ENCODE measurements around the gene TNN. TPM values are rescaled to one million over a fixed set of nuclear protein-coding genes. Genes with fewer than 3 reads are reported as not detected.

The TNN gene, protein sequence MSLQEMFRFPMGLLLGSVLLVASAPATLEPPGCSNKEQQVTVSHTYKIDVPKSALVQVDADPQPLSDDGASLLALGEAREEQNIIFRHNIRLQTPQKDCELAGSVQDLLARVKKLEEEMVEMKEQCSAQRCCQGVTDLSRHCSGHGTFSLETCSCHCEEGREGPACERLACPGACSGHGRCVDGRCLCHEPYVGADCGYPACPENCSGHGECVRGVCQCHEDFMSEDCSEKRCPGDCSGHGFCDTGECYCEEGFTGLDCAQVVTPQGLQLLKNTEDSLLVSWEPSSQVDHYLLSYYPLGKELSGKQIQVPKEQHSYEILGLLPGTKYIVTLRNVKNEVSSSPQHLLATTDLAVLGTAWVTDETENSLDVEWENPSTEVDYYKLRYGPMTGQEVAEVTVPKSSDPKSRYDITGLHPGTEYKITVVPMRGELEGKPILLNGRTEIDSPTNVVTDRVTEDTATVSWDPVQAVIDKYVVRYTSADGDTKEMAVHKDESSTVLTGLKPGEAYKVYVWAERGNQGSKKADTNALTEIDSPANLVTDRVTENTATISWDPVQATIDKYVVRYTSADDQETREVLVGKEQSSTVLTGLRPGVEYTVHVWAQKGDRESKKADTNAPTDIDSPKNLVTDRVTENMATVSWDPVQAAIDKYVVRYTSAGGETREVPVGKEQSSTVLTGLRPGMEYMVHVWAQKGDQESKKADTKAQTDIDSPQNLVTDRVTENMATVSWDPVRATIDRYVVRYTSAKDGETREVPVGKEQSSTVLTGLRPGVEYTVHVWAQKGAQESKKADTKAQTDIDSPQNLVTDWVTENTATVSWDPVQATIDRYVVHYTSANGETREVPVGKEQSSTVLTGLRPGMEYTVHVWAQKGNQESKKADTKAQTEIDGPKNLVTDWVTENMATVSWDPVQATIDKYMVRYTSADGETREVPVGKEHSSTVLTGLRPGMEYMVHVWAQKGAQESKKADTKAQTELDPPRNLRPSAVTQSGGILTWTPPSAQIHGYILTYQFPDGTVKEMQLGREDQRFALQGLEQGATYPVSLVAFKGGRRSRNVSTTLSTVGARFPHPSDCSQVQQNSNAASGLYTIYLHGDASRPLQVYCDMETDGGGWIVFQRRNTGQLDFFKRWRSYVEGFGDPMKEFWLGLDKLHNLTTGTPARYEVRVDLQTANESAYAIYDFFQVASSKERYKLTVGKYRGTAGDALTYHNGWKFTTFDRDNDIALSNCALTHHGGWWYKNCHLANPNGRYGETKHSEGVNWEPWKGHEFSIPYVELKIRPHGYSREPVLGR (N-terminal part only)
- total RNA-seq (2014; rRNA removed; shearing (Covaris generic)) (0.08 and 0.31 TPM in 2 replicates), polyA plus RNA-seq (2016; fragmentation: Nextera tagmentation; extraction: Ambion mirVana) (0.09 and 0.18 TPM in 2 replicates)
- long read RNA-seq, result 0 reads

DNA sequence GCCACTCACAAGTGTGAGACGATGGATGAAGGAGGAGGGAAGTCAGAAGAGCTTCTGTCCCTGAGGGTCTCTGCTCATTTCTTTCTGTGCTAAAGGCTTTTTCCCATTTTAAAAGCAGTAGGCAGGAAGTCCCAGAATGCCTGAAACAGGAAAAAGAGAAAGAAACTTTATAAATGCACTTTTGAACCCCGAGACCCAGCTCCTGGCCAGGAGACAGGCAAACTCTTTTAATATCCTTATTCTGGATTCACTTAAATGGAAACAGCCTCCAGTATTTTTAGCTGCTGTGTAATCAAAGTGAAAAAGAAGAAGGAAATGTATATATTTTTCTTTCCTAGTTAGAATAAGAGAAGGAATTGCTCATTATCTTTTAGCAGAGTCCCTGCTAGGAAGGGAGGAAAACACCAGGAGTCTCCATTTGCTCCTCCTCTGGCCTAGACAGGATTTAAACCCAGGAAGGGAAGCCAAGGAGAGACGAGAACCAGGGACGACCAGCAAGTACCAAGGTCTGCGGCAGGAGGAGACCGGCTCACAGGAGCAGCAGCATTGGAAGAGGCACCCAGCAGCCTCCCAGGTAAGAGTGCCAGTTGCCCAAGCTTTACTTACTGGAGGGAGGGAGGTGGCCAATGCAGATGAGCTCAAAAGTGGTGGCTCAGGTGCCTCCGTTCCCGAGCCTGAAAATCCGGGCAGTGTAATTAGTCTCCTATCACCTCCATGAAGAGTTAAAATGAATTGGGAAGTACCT is at the start of gene TNN:
TNN (plus strand) TSS at position 472 of the 745 bp plus-strand sequence. CDS start 9,586 bp downstream, outside the sequence.
- Mint-ChIP-seq H3K36me3 (ENCODE audit: low read depth) (no peaks in the 10 kb centered on the region), H3K4me1 (peaks cover 29% of the 10 kb centered on the region), H3K27me3 (ENCODE audit: insufficient read depth, low read depth, poor library complexity) (peaks cover 2% of the 10 kb centered on the region), H3K4me3 (no peak within 1 kb of the TSS), H3K9me3 (no peaks in the 10 kb centered on the region), H3K27ac (no peak within 1 kb of the TSS)
- Histone ChIP-seq H3K36me3 (ENCODE audit: insufficient read depth) (no peaks in the 10 kb centered on the region), H3K27ac (ENCODE audit: low read depth) (no peak within 1 kb of the TSS), H3F3A (replicated peaks; ENCODE audit: low read depth) (no peaks in the 10 kb centered on the region), H2AFZ (peak within 1 kb of the TSS; percentile 80), H3K4me1 (ENCODE audit: insufficient read depth) (peaks cover 10% of the 10 kb centered on the region), H3K4me2 (no peak within 1 kb of the TSS), H3K27me3 (ENCODE audit: insufficient read depth) (no peaks in the 10 kb centered on the region), H3K4me3 (no peak within 1 kb of the TSS), H3K9me2 (ENCODE audit: insufficient read depth) (no peaks in the 10 kb centered on the region), H3K79me2 (replicated peaks; ENCODE audit: insufficient read depth) (no peaks in the 10 kb centered on the region), H4K20me1 (replicated peaks; ENCODE audit: insufficient read depth) (no peaks in the 10 kb centered on the region)
- DNase-seq (ENCODE audit: low spot score) (peak; percentile 25), ATAC-seq (peak; percentile 67)
- TF ChIP-seq JUNB (IDR thresholded peaks at IDR 0.05; ENCODE audit: unreplicated experiment), result no peak
- TF ChIP-seq ZNF114 (CRISPR knock-in tag; IDR thresholded peaks at IDR 0.05), result no peak
- no peak for TF ChIP-seq STAT1 (IDR thresholded peaks at IDR 0.05; ENCODE audit: unreplicated experiment)
- TF ChIP-seq NANOG (IDR thresholded peaks at IDR 0.05; ENCODE audit: borderline replicate concordance), result no peak
- TF ChIP-seq EZH2phosphoT487 (IDR thresholded peaks at IDR 0.05; ENCODE audit: unreplicated experiment), result no peak
- no peak for TF ChIP-seq ZNF331 (CRISPR knock-in tag; IDR thresholded peaks at IDR 0.05; ENCODE audit: low read depth)
- TF ChIP-seq POLR2AphosphoS5 (IDR thresholded peaks at IDR 0.05; ENCODE audit: low read depth), result no peak
- TF ChIP-seq CREB1 (CRISPR knock-in tag; IDR thresholded peaks at IDR 0.05; ENCODE audit: low read depth), result no peak
- TF ChIP-seq, protein P1, sequence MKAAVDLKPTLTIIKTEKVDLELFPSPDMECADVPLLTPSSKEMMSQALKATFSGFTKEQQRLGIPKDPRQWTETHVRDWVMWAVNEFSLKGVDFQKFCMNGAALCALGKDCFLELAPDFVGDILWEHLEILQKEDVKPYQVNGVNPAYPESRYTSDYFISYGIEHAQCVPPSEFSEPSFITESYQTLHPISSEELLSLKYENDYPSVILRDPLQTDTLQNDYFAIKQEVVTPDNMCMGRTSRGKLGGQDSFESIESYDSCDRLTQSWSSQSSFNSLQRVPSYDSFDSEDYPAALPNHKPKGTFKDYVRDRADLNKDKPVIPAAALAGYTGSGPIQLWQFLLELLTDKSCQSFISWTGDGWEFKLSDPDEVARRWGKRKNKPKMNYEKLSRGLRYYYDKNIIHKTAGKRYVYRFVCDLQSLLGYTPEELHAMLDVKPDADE (IDR thresholded peaks at IDR 0.05), result no peak

DNA sequence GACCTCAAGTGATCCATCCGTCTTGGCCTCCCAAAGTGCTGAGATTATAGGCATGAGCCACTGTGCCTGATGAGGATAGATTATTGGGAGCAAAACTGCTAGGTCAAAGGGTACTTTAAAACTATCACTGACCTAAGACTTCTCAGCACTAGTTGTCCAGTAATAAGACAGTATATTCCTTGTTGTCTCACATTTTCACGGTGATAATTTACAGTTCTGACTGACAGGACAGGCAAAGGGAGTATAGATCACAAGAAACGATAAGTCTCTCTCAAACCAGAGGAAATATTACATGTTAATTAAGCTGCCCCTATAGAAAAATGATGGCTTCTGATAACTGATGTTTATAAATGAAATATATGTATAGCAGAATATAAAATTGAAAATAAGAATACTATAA is 48.1 kb upstream of the TNN start:
- Histone ChIP-seq H3K4me2 (no peak overlapping the region), H3K79me2 (replicated peaks; ENCODE audit: insufficient read depth) (peaks cover 38% of the 10 kb centered on the region), H3K9me2 (ENCODE audit: insufficient read depth) (peaks cover 5% of the 10 kb centered on the region; the same call in 1 of the 2 replicates), H3K4me3 (no peak overlapping the region), H3F3A (replicated peaks; ENCODE audit: low read depth) (0 out of 2 replicates have a peak, but pooled peaks cover 1% of the 10 kb centered on the region), H3K27me3 (ENCODE audit: insufficient read depth) (no peaks in the 10 kb centered on the region), H2AFZ (no peak overlapping the region), H3K4me1 (ENCODE audit: insufficient read depth) (no peaks in the 10 kb centered on the region), H3K36me3 (ENCODE audit: insufficient read depth) (peaks cover 11% of the 10 kb centered on the region), H3K27ac (ENCODE audit: low read depth) (no peak overlapping the region), H4K20me1 (replicated peaks; ENCODE audit: insufficient read depth) (peaks cover 5% of the 10 kb centered on the region; the same call in 1 of the 2 replicates)
- Mint-ChIP-seq H3K4me3 (no peak overlapping the region), H3K27me3 (ENCODE audit: insufficient read depth, low read depth, poor library complexity) (peaks cover 6% of the 10 kb centered on the region), H3K36me3 (ENCODE audit: low read depth) (peaks cover 12% of the 10 kb centered on the region; the same call in 2 of the 3 replicates), H3K4me1 (no peaks in the 10 kb centered on the region; the same call in 2 of the 3 replicates), H3K27ac (no peak overlapping the region), H3K9me3 (no peaks in the 10 kb centered on the region)
- no peak for DNase-seq (ENCODE audit: low spot score)
- ATAC-seq, result no peak
- TF ChIP-seq, protein P1 (IDR thresholded peaks at IDR 0.05), result no peak
- no peak for TF ChIP-seq JUNB (IDR thresholded peaks at IDR 0.05; ENCODE audit: unreplicated experiment)

All from GM23338 (cell line).